HG03432 (cell line): ENCODE results near the gene NRM.
A peak's percentile ranks its signal among the peaks of the same experiment; 100 is the strongest.
"Not testable (repeated sequence)": the region's sequence is repeated elsewhere in the genome, so short reads cannot be mapped to it uniquely, and the experiment has no call there.

Source experiments
- ATAC-seq: cut with Tn5 transposase; IDR thresholded peaks from one replicate; pipeline ENCODE4 v1.9.1; 2021; ENCODE audit warnings: mild to moderate bottlenecking, moderate library complexity; ENCODE audit not compliant: unreplicated experiment

NRM gene

GRCh38 chr6:30672445-30673253 lies 18.1 kb downstream of the NRM start, which contains the start of gene DHX16:
Gene DHX16 (minus strand): TSS chr6:30673006. CDS start chr6:30672841, 165 bp downstream.
- ATAC-seq = peak; percentile 83

- no peak for ATAC-seq
These were observed 19.8 kb downstream of the NRM start for GRCh38 chr6:30670760-30671527.

GRCh38 chr6:30666300-30666699 lies 24.5 kb downstream of the NRM start:
- ATAC-seq = not testable (repeated sequence)

- ATAC-seq = no peak
These were observed 25.6 kb downstream of the NRM start for GRCh38 chr6:30664994-30665767.

GRCh38 chr6:30657922-30658321 lies 32.9 kb downstream of the NRM start:
- not testable (repeated sequence) for ATAC-seq

- ATAC-seq = no peak
These were observed 33.3 kb downstream of the NRM start for GRCh38 chr6:30657454-30657853.

- no peak for ATAC-seq
These were observed 34.3 kb downstream of the NRM start for GRCh38 chr6:30656513-30656912.

- ATAC-seq = no peak
These were observed 35.1 kb downstream of the NRM start for GRCh38 chr6:30655743-30656094.

GRCh38 chr6:30654798-30655742 lies 35.7 kb downstream of the NRM start:
- ATAC-seq = no peak

GRCh38 chr6:30651143-30651542 lies 39.6 kb downstream of the NRM start:
- ATAC-seq = no peak

GRCh38 chr6:30647242-30648116 lies 43.3 kb downstream of the NRM start:
- peak; percentile 71 for ATAC-seq

GRCh38 chr6:30646450-30647241 lies 44.1 kb downstream of the NRM start, which contains the start of gene C6orf136:
Gene C6orf136 (plus strand): TSS chr6:30647133. CDS start chr6:30647232, 99 bp downstream.
- peak; percentile 59 for ATAC-seq

GRCh38 chr6:30645989-30646388 lies 44.8 kb downstream of the NRM start:
- ATAC-seq = no peak

- ATAC-seq = no peak
These were observed 46.0 kb downstream of the NRM start for GRCh38 chr6:30644769-30645168.

- no peak for ATAC-seq
These were observed 47.1 kb downstream of the NRM start for GRCh38 chr6:30643656-30644055.

- no peak for ATAC-seq
These were observed 49.7 kb downstream of the NRM start for GRCh38 chr6:30641048-30641447.

GRCh38 chr6:30640481-30640880 lies 50.3 kb downstream of the NRM start:
- ATAC-seq = no peak
